Measurements from ENCODE around the gene BAAT. TPM values are rescaled to one million over a fixed set of nuclear protein-coding genes. Genes with fewer than 3 reads are reported as not detected.

The BAAT gene
- total RNA-seq, 1 donor from 2014 or later: 1.0 TPM

- H3K27ac ChIP-seq: no peak overlapping the region
- TF ChIP-seq, protein P1, sequence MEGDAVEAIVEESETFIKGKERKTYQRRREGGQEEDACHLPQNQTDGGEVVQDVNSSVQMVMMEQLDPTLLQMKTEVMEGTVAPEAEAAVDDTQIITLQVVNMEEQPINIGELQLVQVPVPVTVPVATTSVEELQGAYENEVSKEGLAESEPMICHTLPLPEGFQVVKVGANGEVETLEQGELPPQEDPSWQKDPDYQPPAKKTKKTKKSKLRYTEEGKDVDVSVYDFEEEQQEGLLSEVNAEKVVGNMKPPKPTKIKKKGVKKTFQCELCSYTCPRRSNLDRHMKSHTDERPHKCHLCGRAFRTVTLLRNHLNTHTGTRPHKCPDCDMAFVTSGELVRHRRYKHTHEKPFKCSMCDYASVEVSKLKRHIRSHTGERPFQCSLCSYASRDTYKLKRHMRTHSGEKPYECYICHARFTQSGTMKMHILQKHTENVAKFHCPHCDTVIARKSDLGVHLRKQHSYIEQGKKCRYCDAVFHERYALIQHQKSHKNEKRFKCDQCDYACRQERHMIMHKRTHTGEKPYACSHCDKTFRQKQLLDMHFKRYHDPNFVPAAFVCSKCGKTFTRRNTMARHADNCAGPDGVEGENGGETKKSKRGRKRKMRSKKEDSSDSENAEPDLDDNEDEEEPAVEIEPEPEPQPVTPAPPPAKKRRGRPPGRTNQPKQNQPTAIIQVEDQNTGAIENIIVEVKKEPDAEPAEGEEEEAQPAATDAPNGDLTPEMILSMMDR (IDR thresholded peaks at IDR 0.05): no peak
- no peaks in the 10 kb centered on the region for H3K36me3 ChIP-seq
- no peak for DNase-seq
- no peak overlapping the region for H3K4me3 ChIP-seq
- ATAC-seq: peak; percentile 57
- intact Hi-C loops (cut with DNase I): no loop called here
- H3K27me3 ChIP-seq: peaks cover 6% of the 10 kb centered on the region
- H3K9me3 ChIP-seq: no peaks in the 10 kb centered on the region
- no peaks in the 10 kb centered on the region for H3K4me1 ChIP-seq
Observed at GRCh38 chr9:101342595-101342994, 42.2 kb downstream of the BAAT start.

- Histone ChIP-seq H3K9me3 (no peaks in the 10 kb centered on the region), H3K4me3 (no peak overlapping the region), H3K36me3 (no peaks in the 10 kb centered on the region), H3K4me1 (no peaks in the 10 kb centered on the region), H3K27me3 (peaks cover 6% of the 10 kb centered on the region), H3K27ac (no peak overlapping the region)
- no peak for DNase-seq
- intact Hi-C loops (cut with DNase I): no loop called here
- no peak for ATAC-seq
- TF ChIP-seq, protein P1 (IDR thresholded peaks at IDR 0.05): no peak
Observed at GRCh38 chr9:101341958-101342357, 42.8 kb downstream of the BAAT start.

- H3K36me3 ChIP-seq: no peaks in the 10 kb centered on the region
- TF ChIP-seq, protein P1 (IDR thresholded peaks at IDR 0.05): no peak
- H3K9me3 ChIP-seq: no peaks in the 10 kb centered on the region
- no peaks in the 10 kb centered on the region for H3K4me1 ChIP-seq
- H3K4me3 ChIP-seq: no peak overlapping the region
- peaks cover 6% of the 10 kb centered on the region for H3K27me3 ChIP-seq
- no peak overlapping the region for H3K27ac ChIP-seq
- DNase-seq: no peak
- intact Hi-C loops (cut with DNase I): no loop called here
- no peak for ATAC-seq
Observed at GRCh38 chr9:101337237-101337636, 47.6 kb downstream of the BAAT start.

GRCh38 chr9:101336091-101336490 is 48.7 kb downstream of the BAAT start:
- Histone ChIP-seq H3K27me3 (peaks cover 2% of the 10 kb centered on the region), H3K4me3 (no peak overlapping the region), H3K36me3 (no peaks in the 10 kb centered on the region), H3K9me3 (no peaks in the 10 kb centered on the region), H3K4me1 (no peaks in the 10 kb centered on the region), H3K27ac (no peak overlapping the region)
- ATAC-seq: no peak
- DNase-seq: no peak
- TF ChIP-seq, protein P1 (IDR thresholded peaks at IDR 0.05): no peak
- intact Hi-C loops (cut with DNase I): no loop called here

GRCh38 chr9:101333926-101334702 is 50.7 kb downstream of the BAAT start:
- H3K27me3 ChIP-seq: no peaks in the 10 kb centered on the region
- H3K36me3 ChIP-seq: no peaks in the 10 kb centered on the region
- TF ChIP-seq, protein P1 (IDR thresholded peaks at IDR 0.05): no peak
- no peaks in the 10 kb centered on the region for H3K9me3 ChIP-seq
- H3K27ac ChIP-seq: no peak overlapping the region
- intact Hi-C loops (cut with DNase I): no loop called here
- DNase-seq (no peak), ATAC-seq (no peak)
- H3K4me1 ChIP-seq: no peaks in the 10 kb centered on the region
- H3K4me3 ChIP-seq: no peak overlapping the region

Measured in upper lobe of right lung (tissue), 1 donor.